Measurements from ENCODE around the gene IFT80.

GRCh38 chr3:160217675-160218074 is 181.3 kb downstream of the IFT80 start:
- TF ChIP-seq CTCF (conservative IDR thresholded peaks at IDR 0.05; ENCODE audit: low read depth in 2 of 2) (no peak), JUNB (IDR thresholded peaks at IDR 0.05; ENCODE audit: unreplicated experiment) (no peak), EZH2 (IDR thresholded peaks at IDR 0.05; ENCODE audit: low read depth, unreplicated experiment) (no peak), CREB1 (CRISPR knock-in tag; IDR thresholded peaks at IDR 0.05; ENCODE audit: low read depth) (no peak), POLR2AphosphoS5 (IDR thresholded peaks at IDR 0.05; ENCODE audit: low read depth) (no peak), REST (IDR thresholded peaks at IDR 0.05; ENCODE audit: unreplicated experiment) (no peak), EZH2phosphoT487 (IDR thresholded peaks at IDR 0.05; ENCODE audit: unreplicated experiment) (no peak), ETS1 (IDR thresholded peaks at IDR 0.05) (no peak), ZNF462 (CRISPR knock-in tag; IDR thresholded peaks at IDR 0.05) (no peak), ZNF331 (CRISPR knock-in tag; IDR thresholded peaks at IDR 0.05; ENCODE audit: low read depth) (no peak), STAT1 (IDR thresholded peaks at IDR 0.05; ENCODE audit: unreplicated experiment) (no peak), ZNF114 (CRISPR knock-in tag; IDR thresholded peaks at IDR 0.05) (no peak)

Data from GM23338 (cell line).